Endometrium (tissue), 2 donors: ENCODE measurements around the gene STH.
"Not testable (repeated sequence)": the region's sequence is repeated elsewhere in the genome, so short reads cannot be mapped to it uniquely, and the experiment has no call there.

ENCODE experiments used
- FAIRE-seq: peaks from 2 replicates; lab custom pipeline; 2012; peaks lifted over from hg19 to GRCh38; lab: Jason Lieb, UNC
- donor health status: control.
- donor health status: control.

The STH gene, protein sequence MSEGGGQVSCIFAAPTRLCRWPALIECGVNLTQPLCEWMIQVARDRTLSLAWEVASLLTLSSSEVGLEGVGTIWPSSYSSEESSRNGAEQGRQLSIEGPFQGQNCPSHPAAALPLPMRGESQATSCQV

DNA sequence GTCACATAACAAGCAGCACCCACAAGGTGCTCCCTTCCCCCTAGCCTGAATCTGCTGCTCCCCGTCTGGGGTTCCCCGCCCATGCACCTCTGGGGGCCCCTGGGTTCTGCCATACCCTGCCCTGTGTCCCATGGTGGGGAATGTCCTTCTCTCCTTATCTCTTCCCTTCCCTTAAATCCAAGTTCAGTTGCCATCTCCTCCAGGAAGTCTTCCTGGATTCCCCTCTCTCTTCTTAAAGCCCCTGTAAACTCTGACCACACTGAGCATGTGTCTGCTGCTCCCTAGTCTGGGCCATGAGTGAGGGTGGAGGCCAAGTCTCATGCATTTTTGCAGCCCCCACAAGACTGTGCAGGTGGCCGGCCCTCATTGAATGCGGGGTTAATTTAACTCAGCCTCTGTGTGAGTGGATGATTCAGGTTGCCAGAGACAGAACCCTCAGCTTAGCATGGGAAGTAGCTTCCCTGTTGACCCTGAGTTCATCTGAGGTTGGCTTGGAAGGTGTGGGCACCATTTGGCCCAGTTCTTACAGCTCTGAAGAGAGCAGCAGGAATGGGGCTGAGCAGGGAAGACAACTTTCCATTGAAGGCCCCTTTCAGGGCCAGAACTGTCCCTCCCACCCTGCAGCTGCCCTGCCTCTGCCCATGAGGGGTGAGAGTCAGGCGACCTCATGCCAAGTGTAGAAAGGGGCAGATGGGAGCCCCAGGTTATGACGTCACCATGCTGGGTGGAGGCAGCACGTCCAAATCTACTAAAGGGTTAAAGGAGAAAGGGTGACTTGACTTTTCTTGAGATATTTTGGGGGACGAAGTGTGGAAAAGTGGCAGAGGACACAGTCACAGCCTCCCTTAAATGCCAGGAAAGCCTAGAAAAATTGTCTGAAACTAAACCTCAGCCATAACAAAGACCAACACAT is at the start of gene STH:
Gene STH (plus strand): TSS at position 264 of the 913 bp plus-strand sequence. CDS start 30 bp downstream, at position 294.
- FAIRE-seq, result no peak

DNA sequence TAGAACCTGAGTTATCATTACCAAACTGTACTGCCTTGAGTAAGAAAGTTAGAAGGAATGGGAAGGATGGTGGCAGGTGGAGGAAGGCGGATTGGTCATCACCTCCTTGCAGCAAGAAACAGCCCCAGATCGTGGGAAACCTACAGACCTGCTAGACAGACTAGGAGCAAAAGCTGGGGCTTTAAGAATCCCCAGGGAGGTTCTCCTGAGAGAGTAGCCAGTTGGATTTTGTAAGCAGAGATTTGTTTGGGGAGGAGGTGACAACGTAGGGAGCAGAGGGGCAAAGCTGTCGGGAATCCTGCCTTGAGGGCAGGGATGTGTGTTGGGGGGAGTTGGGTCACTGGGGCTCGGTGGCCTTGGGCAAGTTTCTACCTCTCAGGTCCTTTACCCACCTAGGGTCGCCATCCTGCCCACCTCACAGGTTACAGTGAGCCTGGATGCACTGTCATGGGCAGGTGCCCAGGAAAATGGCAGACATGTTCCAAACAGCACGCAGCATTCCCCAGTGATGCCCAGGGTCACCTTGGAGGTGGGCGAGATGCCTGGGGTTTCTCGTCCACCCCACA is 49.2 kb upstream of the STH start:
- FAIRE-seq, result no peak

- no peak for FAIRE-seq
These were observed 48.2 kb upstream of the STH start for GRCh38 chr17:45950888-45951287.

DNA sequence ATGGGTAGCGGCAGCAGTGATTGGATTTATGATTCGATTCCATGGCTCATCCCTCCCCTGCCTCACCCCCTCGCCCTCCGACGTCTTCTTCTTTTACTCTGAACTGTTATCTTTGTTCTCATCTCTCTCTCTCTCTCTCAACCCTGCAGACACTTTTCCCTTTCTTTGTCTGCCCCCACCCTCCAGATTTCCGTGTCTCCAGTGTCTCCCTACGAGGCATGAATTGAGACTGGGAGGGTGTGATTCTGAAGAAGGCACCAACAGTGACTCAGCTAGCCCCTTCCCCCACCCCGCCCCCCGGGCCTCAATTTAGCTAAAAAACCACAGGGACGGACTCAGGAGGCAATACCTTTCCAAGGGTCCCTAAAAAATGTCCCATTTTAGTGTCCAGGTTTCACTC is 47.6 kb upstream of the STH start:
- FAIRE-seq, result no peak

GRCh38 chr17:45951941-45952340 is 47.1 kb upstream of the STH start:
- no peak for FAIRE-seq

- FAIRE-seq, result no peak
These were observed 46.2 kb upstream of the STH start for GRCh38 chr17:45952814-45953320.

GRCh38 chr17:45953561-45953960 is 45.5 kb upstream of the STH start:
- FAIRE-seq, result no peak

DNA sequence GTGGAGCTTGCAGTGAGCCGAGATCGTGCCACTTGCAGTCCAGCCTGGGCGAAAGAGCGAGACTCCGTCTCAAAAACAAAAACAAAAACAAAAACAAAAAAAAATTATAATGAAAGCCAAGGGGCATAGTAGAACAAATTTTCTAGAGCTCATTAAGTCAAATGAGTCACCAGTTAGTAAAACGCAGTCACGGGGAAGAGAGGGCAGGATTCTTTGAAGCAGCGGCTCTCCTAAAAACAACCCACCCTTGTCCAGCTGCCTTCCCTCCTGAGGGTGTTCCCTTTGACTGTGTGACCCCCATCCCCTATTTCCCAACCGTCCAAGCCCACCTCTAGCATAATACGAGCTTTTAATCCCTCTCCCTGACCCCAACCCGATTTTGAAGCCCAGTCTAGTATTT is 44.1 kb upstream of the STH start:
- no peak for FAIRE-seq

DNA sequence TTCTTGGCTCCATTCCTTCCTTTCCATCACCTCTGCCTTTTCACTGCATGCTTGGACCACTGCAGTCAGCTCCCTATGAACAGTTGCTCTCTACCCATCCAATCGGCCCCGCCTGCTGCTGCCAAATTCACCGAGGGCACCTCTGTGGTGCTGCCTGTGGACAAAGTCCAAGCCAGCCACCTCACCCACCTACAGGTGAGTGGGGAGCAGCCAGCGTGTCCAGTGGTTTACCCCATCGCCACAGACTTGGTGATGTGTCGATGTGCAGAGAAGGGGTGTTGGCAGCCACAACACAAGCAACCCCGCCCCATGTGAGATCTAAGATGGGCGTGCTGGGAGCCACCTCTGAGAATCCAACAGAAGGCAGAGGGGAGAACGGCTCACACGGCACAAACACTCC is 43.7 kb upstream of the STH start:
- no peak for FAIRE-seq

- no peak for FAIRE-seq
These were observed 43.0 kb upstream of the STH start for GRCh38 chr17:45956090-45956489.

- FAIRE-seq, result not testable (repeated sequence)
These were observed 42.3 kb upstream of the STH start for GRCh38 chr17:45956746-45957145.

GRCh38 chr17:45958307-45958706 is 40.7 kb upstream of the STH start:
- no peak for FAIRE-seq

- no peak for FAIRE-seq
These were observed 39.9 kb upstream of the STH start for GRCh38 chr17:45958994-45959665.

DNA sequence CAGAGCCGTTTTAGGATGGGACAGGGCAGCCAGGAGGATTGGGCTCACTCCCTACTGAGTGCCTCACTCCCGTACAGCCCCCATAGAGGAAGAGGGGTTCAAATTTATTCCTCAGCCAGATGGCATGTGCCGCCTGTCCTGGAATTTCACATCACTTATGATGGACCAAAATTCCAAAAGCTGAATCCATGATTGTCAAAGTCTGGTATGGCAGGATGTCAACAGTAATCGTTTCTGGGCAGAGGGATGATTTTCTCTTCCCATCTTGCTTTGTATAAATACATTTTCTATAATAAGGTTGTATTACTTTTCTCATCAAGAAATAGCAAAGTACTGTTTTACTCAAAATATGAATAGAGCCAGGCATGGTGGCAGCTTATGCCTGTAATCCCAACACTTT is 38.7 kb upstream of the STH start:
- FAIRE-seq, result no peak

GRCh38 chr17:45961206-45961605 is 37.8 kb upstream of the STH start:
- FAIRE-seq, result no peak

DNA sequence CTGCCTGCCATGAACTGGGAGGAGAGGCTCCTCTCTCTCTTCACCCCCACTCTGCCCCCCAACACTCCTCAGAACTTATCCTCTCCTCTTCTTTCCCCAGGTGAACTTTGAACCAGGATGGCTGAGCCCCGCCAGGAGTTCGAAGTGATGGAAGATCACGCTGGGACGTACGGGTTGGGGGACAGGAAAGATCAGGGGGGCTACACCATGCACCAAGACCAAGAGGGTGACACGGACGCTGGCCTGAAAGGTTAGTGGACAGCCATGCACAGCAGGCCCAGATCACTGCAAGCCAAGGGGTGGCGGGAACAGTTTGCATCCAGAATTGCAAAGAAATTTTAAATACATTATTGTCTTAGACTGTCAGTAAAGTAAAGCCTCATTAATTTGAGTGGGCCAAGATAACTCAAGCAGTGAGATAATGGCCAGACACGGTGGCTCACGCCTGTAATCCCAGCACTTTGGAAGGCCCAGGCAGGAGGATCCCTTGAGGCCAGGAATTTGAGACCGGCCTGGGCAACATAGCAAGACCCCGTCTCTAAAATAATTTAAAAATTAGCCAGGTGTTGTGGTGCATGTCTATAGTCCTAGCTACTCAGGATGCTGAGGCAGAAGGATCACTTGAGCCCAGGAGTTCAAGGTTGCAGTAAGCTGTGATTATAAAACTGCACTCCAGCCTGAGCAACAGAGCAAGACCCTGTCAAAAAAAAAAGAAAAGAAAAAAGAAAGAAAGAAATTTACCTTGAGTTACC is 36.7 kb upstream of the STH start:
- no peak for FAIRE-seq

DNA sequence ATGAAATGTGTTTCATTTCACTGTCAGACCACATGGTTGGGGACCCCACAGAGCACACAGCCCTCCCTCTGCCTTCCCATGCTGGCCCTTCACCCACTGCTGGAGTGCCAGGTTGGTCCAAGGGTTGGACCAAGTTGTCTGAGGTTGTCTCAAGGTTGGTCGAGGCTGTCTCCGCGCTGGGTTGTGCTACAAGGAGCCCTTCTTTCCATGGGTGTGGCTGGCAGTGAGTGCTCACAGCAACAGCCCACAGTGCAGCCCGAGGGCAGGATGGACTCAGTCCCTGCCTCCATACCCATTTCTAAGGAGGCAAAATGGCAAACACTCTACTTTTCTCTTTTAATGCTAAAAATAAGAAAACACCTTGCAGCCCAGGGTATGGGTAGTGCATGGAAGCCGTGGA is 35.8 kb upstream of the STH start:
- FAIRE-seq, result no peak

GRCh38 chr17:45963889-45964288 is 35.2 kb upstream of the STH start:
- no peak for FAIRE-seq

GRCh38 chr17:45964634-45965033 is 34.4 kb upstream of the STH start:
- FAIRE-seq, result no peak

DNA sequence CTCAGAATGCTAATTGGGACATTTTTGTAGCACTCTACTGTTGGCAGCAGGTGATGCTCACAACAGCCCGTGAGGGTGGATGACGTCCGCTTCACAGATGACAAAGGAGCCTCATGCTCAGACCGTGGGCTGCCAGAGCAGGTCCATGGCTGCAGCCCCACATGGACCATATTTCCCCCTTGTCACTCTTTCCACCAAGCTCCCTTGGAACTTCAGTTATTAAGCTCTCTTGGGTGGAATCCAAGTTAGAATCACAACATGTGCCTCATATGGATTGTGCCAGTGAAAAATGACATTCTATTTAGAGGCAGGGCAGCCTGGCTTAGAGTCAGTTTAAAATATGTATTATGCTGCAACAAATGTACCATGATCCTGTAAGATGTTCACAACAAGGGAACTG is 33.2 kb upstream of the STH start:
- FAIRE-seq, result no peak

DNA sequence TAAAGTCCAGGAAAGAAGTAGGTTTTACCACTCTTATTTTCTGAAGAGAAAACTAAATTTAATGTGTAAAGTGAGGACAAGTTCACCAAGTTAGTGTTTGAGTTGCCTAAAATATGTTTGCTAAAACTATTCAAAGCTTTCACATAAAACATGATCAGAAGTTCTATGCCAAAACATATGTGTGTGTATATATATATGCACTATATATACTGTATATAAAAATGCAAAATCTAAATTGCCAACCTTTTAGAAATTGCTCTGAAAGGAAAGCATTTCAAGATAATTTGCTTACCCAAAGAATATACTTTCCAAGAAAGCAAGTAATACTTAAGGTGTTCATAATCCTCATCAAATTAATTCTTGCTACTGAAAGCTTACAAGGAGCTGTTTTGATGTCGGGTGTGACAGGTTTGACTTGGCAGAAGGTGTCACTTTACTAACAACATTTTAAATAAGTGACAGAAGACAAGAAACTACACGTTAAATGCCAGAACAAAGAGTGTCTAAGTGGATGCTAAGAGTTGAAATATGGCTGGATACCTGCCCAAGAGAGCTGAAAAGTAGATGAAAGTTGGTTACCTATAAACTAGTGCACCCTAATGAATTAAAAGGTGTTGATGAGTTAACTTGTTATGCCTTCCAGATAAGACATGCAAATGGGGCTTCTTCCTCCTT is 32.3 kb upstream of the STH start:
- no peak for FAIRE-seq
